ENCODE results near the gene ZNF804A. TPM values are rescaled to one million over a fixed set of nuclear protein-coding genes. Genes with fewer than 3 reads are reported as not detected.

ZNF804A gene
- polyA plus RNA-seq, 3 donors = 0.83 to 3.7 (median 1.8) TPM

GRCh38 chr2:184743096-184743495, 144.8 kb downstream of the ZNF804A start:
- no peak for DNase-seq
- Mint-ChIP-seq H3K9me3 (peaks cover 0 to 7% (median 1%) of the 10 kb centered on the region in 7 donors), H3K4me3 (no peak overlapping the region), H3K4me1 (no peaks in the 10 kb centered on the region), H3K36me3 (no peaks in the 10 kb centered on the region), H3K27ac (no peak overlapping the region), H3K27me3 (ENCODE audit: low read depth in 3 of 3) (no peaks in the 10 kb centered on the region)
- intact Hi-C loops (cut with micrococcal nuclease) = no loop called here
- no peaks in the 10 kb centered on the region for H3K27me3 ChIP-seq (ENCODE audit: control insufficient read depth in 2 of 2, insufficient read depth in 2 of 2, low read length in 2 of 2)
- H3K4me2 ChIP-seq (replicated peaks; ENCODE audit: extremely low read depth, low read length, poor library complexity, severe bottlenecking) = no peak overlapping the region
- 100% methylated on average over 1 of the region's 1 CpG for WGBS (ENCODE audit: insufficient coverage)
- no peak overlapping the region for H3K9ac ChIP-seq (ENCODE audit: insufficient read depth, low read length, poor library complexity, severe bottlenecking)
- H3K4me1 ChIP-seq (ENCODE audit: control insufficient read depth in 1 of 2, insufficient read depth in 2 of 2, low read length in 2 of 2) = no peaks in the 10 kb centered on the region
- no peak overlapping the region for H3K27ac ChIP-seq (ENCODE audit: low read depth in 1 of 2, low read length in 2 of 2)
- no peaks in the 10 kb centered on the region for H4K20me1 ChIP-seq (ENCODE audit: insufficient read depth, low read length)
- H3K9me3 ChIP-seq (replicated peaks in 1 of 2; ENCODE audit: control insufficient read depth in 1 of 2, insufficient read depth in 1 of 2, low read length in 2 of 2) = no peaks in the 10 kb centered on the region
- H3K36me3 ChIP-seq (replicated peaks in 1 of 2; ENCODE audit: control insufficient read depth in 1 of 2, insufficient read depth in 2 of 2, low read length in 2 of 2) = no peaks in the 10 kb centered on the region
- no peak for TF ChIP-seq CTCF (IDR thresholded peaks at IDR 0.05)
- H2AFZ ChIP-seq (ENCODE audit: insufficient read depth, low read depth, low read length, poor library complexity, severe bottlenecking) = no peak overlapping the region
- no peaks in the 10 kb centered on the region for H3K79me2 ChIP-seq (ENCODE audit: insufficient read depth, low read length)
- H3K4me3 ChIP-seq (replicated peaks in 1 of 3; ENCODE audit: low read depth in 2 of 3, low read length in 3 of 3) = no peak overlapping the region

GRCh38 chr2:184756161-184756560, 157.8 kb downstream of the ZNF804A start:
- intact Hi-C loops (cut with micrococcal nuclease) = no loop called here

More at GRCh38 chr2:184756161-184756560, 157.8 kb downstream of the ZNF804A start:
- no peak overlapping the region for H3K4me3 ChIP-seq (replicated peaks in 1 of 3; ENCODE audit: low read depth in 2 of 3, low read length in 3 of 3)
- Mint-ChIP-seq H3K4me1 (peaks cover 7% of the 10 kb centered on the region), H3K9me3 (peaks cover 0 to 4% (median 0%) of the 10 kb centered on the region in 7 donors), H3K36me3 (no peaks in the 10 kb centered on the region), H3K4me3 (no peak overlapping the region), H3K27me3 (ENCODE audit: low read depth in 3 of 3) (peaks cover 0 to 2% (median 0%) of the 10 kb centered on the region in 3 donors), H3K27ac (no peak overlapping the region)
- H3K79me2 ChIP-seq (ENCODE audit: insufficient read depth, low read length) = no peaks in the 10 kb centered on the region
- H3K9ac ChIP-seq (ENCODE audit: insufficient read depth, low read length, poor library complexity, severe bottlenecking) = no peak overlapping the region
- no peaks in the 10 kb centered on the region for H3K36me3 ChIP-seq (replicated peaks in 1 of 2; ENCODE audit: control insufficient read depth in 1 of 2, insufficient read depth in 2 of 2, low read length in 2 of 2)
- no peak overlapping the region for H3K4me2 ChIP-seq (replicated peaks; ENCODE audit: extremely low read depth, low read length, poor library complexity, severe bottlenecking)
- H3K27me3 ChIP-seq (ENCODE audit: control insufficient read depth in 2 of 2, insufficient read depth in 2 of 2, low read length in 2 of 2) = no peaks in the 10 kb centered on the region
- no peaks in the 10 kb centered on the region for H3K9me3 ChIP-seq (replicated peaks in 1 of 2; ENCODE audit: control insufficient read depth in 1 of 2, insufficient read depth in 1 of 2, low read length in 2 of 2)
- no peaks in the 10 kb centered on the region for H3K4me1 ChIP-seq (ENCODE audit: control insufficient read depth in 1 of 2, insufficient read depth in 2 of 2, low read length in 2 of 2)
- no peak for TF ChIP-seq CTCF (IDR thresholded peaks at IDR 0.05)
- no peak overlapping the region for H2AFZ ChIP-seq (ENCODE audit: insufficient read depth, low read depth, low read length, poor library complexity, severe bottlenecking)
- WGBS (ENCODE audit: insufficient coverage) = no CpG with 5 or more reads among the region's 1 CpG
- H4K20me1 ChIP-seq (ENCODE audit: insufficient read depth, low read length) = no peaks in the 10 kb centered on the region
- DNase-seq = no peak
- no peak overlapping the region for H3K27ac ChIP-seq (ENCODE audit: low read depth in 1 of 2, low read length in 2 of 2)

Measured in CD14-positive monocyte (primary cell).